ENCODE results near the gene M1AP.

DNA sequence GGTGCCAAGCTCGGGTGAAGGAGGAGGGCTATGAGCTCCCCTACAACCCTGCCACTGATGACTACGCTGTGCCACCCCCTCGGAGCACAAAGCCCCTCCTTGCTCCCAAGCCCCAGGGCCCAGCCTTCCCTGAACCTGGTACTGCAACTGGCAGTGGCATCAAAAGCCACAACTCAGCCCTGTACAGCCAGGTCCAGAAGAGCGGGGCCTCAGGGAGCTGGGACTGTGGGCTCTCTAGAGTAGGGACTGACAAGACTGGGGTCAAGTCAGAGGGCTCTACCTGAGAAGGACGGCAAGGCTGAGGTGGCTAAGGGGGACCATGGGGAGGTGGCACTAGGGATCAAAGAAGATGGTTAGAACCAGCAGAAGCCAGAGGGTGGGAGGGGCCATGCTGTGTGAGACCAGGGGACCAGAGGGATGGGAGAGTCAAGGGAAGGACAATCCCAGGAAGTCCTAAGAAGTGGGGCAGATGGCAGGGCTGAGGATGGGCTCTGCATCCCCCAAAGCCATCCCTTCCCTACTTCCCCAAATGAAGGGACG lies 91.2 kb downstream of the M1AP start:
- TF ChIP-seq POLR2AphosphoS5 (IDR thresholded peaks at IDR 0.05; ENCODE audit: low read depth, low read length) (no peak), POLR2A (IDR thresholded peaks at IDR 0.05; ENCODE audit: low read depth, low read length) (no peak; the same call in 1 of the 2 replicates), TAF1 (IDR thresholded peaks at IDR 0.05; ENCODE audit: low read depth, low read length) (no peak)

Data from GM12891 (cell line).